GM10266 (cell line): ENCODE results near the gene PGGT1B.

Source experiments
- DNase-seq: peaks from one replicate; pipeline ENCODE4 v3.0.0; 2012; ENCODE audit errors: extremely low spot score
- TF ChIP-seq, protein P1 (sequence below): IDR thresholded peaks from 2 replicates; pipeline ENCODE4 v1.5.1; 2012; ENCODE audit warnings: mild to moderate bottlenecking, low read depth; ENCODE audit not compliant: control insufficient read depth, insufficient read depth; ENCODE audit errors: missing control alignments

Gene PGGT1B

DNA sequence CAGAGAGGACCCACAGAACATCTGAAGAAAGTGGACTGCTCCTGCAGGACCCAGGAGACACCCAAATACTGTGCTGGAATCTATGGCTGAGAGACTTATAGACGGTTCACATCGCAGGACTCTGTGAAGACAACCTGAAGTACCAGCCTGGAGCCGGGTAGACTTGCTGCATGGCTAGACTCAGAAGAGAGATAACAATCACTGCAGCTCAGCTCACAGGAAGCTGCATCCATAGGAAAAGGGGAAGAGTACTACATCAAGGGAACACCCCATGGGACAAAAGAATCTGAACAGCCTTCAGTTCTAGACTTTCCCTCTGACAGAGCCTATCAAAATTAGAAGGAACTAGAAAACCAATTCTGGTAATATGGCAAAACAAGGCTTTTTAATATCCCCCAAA is 66.5 kb downstream of the PGGT1B start:
- DNase-seq, result no peak
- TF ChIP-seq, protein P1, sequence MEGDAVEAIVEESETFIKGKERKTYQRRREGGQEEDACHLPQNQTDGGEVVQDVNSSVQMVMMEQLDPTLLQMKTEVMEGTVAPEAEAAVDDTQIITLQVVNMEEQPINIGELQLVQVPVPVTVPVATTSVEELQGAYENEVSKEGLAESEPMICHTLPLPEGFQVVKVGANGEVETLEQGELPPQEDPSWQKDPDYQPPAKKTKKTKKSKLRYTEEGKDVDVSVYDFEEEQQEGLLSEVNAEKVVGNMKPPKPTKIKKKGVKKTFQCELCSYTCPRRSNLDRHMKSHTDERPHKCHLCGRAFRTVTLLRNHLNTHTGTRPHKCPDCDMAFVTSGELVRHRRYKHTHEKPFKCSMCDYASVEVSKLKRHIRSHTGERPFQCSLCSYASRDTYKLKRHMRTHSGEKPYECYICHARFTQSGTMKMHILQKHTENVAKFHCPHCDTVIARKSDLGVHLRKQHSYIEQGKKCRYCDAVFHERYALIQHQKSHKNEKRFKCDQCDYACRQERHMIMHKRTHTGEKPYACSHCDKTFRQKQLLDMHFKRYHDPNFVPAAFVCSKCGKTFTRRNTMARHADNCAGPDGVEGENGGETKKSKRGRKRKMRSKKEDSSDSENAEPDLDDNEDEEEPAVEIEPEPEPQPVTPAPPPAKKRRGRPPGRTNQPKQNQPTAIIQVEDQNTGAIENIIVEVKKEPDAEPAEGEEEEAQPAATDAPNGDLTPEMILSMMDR, result no peak

DNA sequence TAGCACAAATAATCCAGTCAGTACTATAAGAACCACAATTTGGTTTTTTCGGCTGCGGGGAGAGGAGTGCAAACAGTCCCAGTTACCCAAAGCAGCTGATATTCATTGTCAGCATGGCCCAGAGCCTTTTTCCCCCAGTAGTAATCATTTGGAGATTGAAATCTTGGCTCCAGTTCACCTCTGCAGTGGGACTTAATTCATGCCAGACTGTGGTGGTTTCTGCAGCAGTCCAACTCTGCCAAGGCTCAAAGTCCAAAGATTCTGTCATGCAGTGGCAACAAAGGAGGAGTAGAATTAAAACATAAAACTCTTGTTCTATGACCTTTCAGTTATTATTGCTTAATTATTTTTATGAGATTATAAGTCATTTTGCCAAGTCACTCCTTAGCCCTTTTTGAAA is 68.0 kb downstream of the PGGT1B start:
- TF ChIP-seq, protein P1, result no peak
- DNase-seq, result no peak

DNA sequence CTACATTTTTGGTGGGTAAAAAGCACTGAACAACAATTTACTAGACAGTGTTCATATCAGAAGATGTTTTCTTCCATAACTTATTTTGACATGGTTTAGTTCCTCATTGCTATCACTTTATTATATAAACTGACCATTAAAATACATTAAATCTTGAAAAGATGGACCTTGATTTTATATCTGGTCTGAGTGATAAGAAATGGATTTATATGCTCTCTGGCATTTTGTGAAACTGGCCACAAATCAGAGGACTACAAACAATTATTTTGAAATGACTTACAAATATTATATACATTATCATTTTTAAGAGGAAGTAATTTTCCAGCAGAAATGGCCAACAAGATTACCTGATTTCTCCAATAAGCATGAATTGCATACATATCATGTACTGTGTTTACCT is 69.4 kb downstream of the PGGT1B start:
- no peak for DNase-seq
- TF ChIP-seq, protein P1, result no peak

DNA sequence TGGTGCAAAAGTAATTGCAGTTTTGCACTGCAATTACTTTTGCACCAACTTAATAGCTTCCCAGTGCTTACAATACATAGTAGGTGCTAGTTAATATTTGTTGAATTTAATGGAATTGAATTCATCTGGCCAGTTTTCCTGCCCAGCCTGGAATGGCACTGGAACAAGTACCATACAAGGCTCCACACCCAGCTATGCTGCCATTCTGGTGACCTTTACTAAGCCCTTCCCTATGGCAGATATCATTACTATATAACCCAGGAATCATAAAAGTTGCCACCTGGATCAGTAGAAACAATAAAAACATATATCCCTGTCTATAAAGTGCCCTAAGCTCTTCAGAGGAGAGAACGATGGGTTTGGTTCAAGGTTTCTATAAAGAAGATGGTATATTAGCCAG is 70.6 kb downstream of the PGGT1B start:
- no peak for DNase-seq
- TF ChIP-seq, protein P1, result no peak

DNA sequence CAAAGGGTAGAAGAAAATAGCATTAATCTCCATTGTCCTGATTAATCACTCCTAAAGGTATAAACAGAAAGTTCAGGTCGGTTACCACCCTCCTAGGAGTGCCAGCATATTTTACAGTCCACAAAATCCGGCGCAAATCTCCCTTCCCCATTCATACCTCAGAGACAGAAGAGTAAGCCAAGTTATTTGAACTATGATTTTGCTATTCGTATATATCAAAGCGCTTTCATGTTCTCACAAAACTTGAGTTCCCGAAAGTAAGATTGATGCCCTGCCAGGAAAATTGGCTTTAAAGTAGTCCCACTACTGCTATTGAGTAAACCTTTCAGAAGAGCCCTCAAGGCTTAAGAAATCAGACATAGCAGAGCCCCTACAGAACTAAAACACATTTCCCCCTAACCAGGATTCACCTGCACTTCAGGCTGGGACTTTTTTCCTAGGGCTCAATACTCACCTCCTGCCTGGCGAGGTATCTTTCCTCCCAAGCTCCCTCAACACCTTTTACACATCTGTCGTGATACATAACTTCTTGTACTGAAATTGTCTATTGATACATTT is 71.1 kb downstream of the PGGT1B start:
- TF ChIP-seq, protein P1, result no peak

DNA sequence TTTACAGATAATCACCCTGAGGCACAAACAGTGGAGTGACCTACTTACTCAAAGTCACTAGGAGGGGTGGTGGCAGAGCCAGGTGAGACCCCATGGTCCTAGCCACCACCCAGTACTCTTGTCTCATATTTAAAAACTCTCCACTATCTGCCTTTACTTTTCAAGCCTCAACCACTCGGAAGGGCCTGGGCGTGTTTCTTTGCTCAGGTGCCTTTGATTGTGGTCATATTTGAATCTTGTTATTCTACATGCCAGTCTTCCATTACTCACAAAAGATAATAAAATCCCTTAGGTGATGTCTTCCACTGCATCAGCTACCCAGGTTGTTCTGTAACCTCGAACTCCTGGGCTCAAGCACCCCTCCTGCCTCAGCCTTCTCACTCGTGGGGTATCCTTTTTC is 72.3 kb downstream of the PGGT1B start:
- TF ChIP-seq, protein P1, result no peak

More for the DNA sequence above, 71.1 kb downstream of the PGGT1B start:
- DNase-seq, result no peak

DNA sequence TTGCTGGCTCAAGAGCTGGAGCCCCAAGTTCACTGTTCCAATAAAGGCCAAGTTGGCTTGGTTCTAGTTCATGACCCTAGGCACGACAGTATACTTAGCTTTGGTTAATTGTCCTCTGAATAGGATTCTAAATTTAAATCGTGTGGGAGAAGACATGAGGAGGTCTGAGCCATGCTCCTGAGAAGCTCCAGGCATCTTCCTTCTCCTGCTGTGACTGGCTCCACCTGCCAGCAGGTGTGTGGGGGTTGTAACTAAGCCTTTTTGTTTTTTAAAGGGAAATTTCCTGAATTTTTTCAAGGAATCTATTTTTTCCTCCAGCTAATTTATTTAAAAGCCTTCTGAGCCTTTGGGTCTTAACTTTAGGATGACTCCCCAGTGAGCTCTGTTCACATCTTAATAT is 72.8 kb downstream of the PGGT1B start:
- no peak for DNase-seq
- TF ChIP-seq, protein P1, result no peak

More for the DNA sequence above, 72.3 kb downstream of the PGGT1B start:
- DNase-seq, result no peak
